Fibroblast of skin of right biceps (primary cell): Measurements from ENCODE around the gene NHLH2.

Experiments
- DNase-seq: peaks from one replicate; pipeline ENCODE4 v3.0.0-alpha.2; 2013

The NHLH2 gene

GRCh38 chr1:115796897-115797296 lies 44.0 kb downstream of the NHLH2 start:
- DNase-seq, result no peak

- no peak for DNase-seq
Observed at GRCh38 chr1:115796036-115796435, 44.9 kb downstream of the NHLH2 start.

- DNase-seq, result no peak
Observed at GRCh38 chr1:115794976-115795639, 45.8 kb downstream of the NHLH2 start.

- no peak for DNase-seq
Observed at GRCh38 chr1:115793162-115793561, 47.8 kb downstream of the NHLH2 start.

GRCh38 chr1:115791816-115792215 lies 49.1 kb downstream of the NHLH2 start:
- DNase-seq, result no peak

- no peak for DNase-seq
Observed at GRCh38 chr1:115790846-115791245, 50.1 kb downstream of the NHLH2 start.

GRCh38 chr1:115790356-115790755 lies 50.6 kb downstream of the NHLH2 start:
- DNase-seq, result no peak
